ENCODE measurements around the gene IMMP2L.

DNA sequence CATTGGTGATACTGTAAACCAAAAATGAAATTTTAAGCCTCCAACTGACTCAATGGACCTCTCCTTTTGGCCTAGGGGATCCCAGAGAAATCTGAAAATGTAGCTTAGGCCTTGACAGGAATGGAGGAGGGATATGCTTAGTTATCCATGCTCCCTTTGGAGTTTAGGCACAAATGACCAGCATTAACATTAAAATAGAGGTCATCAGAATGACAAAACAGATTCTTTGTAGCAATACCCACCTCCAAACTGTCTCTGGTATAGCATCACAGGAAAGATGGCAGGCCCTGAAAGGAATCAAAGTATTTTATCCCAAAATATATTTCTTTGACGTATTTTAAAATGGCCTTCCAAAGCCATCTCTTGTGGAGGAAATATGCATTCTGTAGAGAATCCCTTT, 510.5 kb downstream of the IMMP2L start:
- TF ChIP-seq, protein P1, sequence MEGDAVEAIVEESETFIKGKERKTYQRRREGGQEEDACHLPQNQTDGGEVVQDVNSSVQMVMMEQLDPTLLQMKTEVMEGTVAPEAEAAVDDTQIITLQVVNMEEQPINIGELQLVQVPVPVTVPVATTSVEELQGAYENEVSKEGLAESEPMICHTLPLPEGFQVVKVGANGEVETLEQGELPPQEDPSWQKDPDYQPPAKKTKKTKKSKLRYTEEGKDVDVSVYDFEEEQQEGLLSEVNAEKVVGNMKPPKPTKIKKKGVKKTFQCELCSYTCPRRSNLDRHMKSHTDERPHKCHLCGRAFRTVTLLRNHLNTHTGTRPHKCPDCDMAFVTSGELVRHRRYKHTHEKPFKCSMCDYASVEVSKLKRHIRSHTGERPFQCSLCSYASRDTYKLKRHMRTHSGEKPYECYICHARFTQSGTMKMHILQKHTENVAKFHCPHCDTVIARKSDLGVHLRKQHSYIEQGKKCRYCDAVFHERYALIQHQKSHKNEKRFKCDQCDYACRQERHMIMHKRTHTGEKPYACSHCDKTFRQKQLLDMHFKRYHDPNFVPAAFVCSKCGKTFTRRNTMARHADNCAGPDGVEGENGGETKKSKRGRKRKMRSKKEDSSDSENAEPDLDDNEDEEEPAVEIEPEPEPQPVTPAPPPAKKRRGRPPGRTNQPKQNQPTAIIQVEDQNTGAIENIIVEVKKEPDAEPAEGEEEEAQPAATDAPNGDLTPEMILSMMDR (IDR thresholded peaks at IDR 0.05; ENCODE audit: insufficient read depth, low read length, poor library complexity, severe bottlenecking) = no peak
- no peak for TF ChIP-seq EZH2phosphoT487 (conservative IDR thresholded peaks at IDR 0.05; ENCODE audit: low read length)

Measured in SU-DHL-6 (cell line).